Measurements from ENCODE around the gene ADCY5.

The ADCY5 gene

DNA sequence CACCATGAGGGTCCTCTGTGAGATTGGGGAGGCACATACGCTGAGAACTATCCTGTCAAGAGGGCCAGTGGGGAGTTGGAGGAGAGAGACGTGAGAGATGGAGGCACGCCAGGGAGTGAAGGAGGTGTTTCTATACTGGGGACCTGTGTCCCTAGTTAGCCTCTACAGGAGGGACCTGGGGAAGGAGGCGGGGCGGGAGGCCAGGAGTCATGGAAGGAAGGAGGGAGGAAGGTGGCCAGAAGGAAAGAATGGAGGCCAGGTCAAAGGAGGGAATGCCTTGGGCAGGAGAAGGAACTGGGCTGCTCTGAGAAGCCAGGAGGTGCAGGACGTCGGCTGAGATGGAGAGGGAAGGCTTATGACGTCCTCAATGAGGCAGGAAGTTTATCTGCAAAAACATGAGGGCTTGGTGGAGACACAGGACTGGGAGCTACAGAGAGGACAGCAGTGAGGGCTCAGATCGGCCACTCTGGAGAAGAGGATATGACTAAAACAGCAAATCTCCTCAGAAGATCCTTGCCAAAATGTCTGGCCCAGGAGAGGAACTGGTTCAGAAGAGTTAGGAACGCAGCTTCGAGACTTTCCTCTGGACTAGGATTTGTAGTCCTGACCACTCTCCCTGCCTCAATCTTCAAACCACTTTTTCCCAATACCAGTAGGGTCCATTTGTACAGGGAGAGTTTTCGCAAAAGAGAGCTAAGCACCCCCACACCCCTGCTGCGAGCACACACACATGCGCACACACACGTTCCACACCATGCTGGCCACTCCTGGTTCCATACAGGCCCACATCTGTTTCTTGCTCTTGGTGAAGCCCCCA is 59.9 kb downstream of the ADCY5 start:
- in situ Hi-C loops (cut with MboI; ENCODE audit: low sequenced_read_pairs): no loop called here

DNA sequence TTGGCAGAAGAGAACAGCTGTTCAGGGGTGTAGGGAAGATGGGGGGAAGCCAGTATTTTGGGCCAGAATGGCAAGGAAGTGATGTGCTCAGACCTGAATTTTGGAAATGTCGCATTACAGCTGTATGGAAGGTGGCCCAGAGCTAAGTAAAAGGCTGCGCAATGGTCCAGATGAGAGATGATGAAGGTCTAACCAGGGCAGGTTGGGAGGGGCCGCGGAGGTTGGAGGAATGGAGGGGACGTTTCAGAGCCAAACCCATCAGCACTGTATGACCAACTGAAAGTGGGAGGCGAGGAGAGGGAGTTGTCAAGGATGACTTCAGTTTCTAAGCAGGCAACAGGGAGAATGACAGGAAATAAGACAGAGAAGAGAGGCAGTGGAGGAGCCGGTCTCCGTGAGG is 60.8 kb downstream of the ADCY5 start:
- in situ Hi-C loops (cut with MboI; ENCODE audit: low sequenced_read_pairs): no loop called here

- in situ Hi-C loops (cut with MboI; ENCODE audit: low sequenced_read_pairs): no loop called here
Observed at GRCh38 chr3:123387532-123387931, 61.4 kb downstream of the ADCY5 start.

DNA sequence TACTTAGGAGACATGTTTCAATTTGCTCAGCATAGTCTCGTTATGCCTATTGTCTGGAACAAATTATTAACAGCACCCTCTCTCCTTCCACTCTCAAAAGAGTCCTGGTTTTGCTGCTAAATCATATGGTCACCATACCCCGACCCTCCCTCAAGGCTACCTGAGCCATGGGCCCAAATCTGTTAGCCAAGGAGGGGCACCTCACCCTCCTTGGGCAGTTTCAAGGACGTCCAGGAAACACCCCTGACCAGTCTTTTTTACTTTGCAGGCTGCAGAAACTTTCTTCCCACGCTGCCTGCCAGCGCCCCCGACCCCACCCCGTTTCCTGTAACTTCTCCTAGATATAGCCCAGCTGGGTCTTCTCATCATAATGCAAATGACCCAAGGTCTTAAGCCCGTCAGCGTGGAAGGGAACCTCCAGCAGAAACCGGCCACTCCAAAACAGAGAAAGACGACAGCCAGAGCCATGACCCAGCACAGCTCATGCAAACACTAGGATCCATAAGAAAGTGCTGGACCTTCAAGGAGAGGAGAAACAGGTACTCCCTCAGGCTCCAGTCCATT is 62.3 kb downstream of the ADCY5 start:
- in situ Hi-C loops (cut with MboI; ENCODE audit: low sequenced_read_pairs): no loop called here

DNA sequence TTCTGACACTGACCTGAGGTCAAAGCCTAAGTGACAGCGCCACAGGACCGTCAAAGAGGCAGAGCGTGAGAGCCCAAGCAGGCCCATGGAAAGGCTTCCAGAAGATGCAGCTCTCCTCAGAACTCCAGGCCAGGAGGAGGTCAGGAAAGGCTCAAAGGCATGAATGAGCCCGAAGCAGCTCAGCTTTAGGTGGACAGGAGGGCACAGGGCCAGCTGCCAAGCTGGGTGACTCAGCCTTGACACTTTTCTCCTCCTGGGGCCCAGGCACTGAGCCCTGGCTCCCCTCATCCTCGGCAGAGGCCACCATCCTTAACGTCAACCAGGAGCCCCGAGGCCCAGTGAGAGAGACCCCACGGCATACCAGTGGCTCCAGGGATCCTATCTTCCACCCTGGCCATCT is 62.9 kb downstream of the ADCY5 start:
- in situ Hi-C loops (cut with MboI; ENCODE audit: low sequenced_read_pairs): no loop called here

- in situ Hi-C loops (cut with MboI; ENCODE audit: low sequenced_read_pairs): no loop called here
Observed at GRCh38 chr3:123385499-123385898, 63.4 kb downstream of the ADCY5 start.

GRCh38 chr3:123385001-123385401 is 63.9 kb downstream of the ADCY5 start:
- in situ Hi-C loops (cut with MboI; ENCODE audit: low sequenced_read_pairs): no loop called here

DNA sequence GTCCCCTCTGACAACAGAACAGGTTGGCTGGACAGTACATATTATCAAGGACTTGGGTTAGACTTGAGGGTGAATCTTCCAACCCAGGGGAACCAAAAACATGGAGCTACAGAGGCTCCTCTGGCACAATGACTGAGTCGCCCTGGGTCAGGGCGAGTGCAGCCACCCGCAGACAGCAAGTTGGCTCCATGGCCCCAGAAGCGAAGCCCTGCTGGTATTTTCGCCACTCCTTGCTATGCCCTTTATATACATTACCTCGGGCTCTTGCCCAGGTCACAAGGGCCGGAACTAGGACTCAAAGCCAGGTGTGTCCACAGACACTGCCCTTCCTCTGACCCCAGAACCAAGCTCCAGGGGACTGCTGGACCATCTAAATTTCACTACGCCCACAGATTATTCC is 64.6 kb downstream of the ADCY5 start:
- in situ Hi-C loops (cut with MboI; ENCODE audit: low sequenced_read_pairs): no loop called here

DNA sequence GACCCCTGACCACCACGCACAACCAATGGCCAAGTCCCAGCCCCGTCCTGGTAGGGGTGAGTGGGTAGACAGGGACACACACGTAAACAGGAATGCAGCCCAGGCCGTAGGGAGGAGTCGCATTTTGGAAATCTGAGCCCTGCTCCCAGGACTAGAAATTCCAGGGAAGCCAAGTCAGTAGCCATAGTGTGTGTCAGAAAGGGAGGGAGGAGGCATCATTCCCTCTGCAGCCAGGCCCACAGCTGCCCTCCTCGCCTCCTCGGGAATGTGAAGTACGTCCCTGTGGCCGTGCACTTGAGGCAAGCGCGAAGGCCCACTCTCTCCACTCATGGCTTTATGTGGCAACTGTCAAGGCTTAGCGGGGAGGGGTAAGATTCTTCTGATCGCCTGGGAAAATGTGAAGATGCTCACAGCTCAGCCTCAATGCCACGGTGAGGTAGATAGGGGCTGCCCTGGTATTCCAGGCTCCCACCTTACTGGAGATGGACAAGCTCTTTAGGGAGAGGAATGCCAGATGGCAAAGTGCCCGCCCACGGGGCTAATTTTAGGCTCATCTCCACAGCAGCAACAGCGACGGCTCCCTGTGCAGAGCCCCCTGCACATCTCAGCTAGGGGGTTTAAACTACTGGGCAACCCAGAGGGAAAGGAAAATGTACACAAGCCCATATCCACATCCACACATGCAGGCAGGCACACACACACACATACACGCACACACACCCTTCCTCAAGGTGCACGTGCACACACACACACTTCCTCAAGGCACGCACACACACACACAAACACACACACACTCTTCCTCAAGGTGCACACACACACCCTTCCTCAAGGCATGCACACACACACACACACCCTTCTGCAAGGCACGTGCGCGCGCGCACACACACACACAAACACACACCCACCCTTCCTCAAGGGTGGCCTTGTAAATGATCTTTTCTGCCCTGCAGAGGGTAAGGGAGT is 65.5 kb downstream of the ADCY5 start:
- in situ Hi-C loops (cut with MboI; ENCODE audit: low sequenced_read_pairs): no loop called here

DNA sequence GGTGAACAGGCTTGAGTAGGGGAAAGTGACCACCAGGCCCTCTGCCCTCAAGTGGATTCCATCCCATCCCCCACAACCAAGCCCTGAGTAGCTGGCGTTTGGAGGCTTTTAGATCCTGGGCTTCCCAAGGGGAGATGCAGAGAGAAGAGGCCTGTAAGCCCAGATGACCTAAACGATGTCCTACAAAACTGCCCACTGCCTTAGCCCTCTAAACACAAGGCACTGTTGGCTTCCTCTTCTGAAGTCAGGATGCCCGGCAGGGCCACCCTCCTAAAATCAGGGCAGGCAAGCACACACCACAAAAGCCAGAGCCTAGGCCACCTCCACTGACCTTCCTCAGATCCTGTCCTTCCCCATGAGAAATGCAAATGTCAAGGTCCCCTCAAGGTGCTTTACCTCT is 68.6 kb downstream of the ADCY5 start:
- in situ Hi-C loops (cut with MboI; ENCODE audit: low sequenced_read_pairs): no loop called here

GRCh38 chr3:123379041-123379830 is 69.7 kb downstream of the ADCY5 start:
- in situ Hi-C loops (cut with MboI; ENCODE audit: low sequenced_read_pairs): no loop called here

DNA sequence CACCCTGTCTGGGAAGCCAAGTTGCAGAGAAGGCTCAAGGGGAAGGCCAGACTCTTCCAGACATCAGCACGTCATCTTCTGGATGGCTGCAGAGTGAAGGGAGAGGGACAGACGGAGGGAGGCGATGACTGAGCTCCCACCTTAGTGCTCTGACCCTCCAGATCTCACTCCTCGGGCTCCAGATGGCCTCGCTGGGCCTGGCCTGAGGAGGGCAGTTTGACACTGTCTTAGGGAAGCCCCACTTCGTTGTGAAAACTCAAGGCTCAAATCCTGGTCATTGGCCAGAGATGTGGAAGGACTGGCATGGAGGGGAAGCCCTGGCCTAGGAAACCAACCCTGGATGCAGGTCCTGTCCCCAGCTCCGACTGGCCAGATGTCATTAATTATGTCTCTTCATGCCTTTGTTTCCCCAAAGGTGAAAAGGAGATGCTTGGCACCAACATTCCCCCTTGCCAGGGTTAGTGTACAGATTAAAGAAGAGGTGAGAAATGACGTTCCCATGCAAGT is 70.4 kb downstream of the ADCY5 start:
- in situ Hi-C loops (cut with MboI; ENCODE audit: low sequenced_read_pairs): no loop called here

DNA sequence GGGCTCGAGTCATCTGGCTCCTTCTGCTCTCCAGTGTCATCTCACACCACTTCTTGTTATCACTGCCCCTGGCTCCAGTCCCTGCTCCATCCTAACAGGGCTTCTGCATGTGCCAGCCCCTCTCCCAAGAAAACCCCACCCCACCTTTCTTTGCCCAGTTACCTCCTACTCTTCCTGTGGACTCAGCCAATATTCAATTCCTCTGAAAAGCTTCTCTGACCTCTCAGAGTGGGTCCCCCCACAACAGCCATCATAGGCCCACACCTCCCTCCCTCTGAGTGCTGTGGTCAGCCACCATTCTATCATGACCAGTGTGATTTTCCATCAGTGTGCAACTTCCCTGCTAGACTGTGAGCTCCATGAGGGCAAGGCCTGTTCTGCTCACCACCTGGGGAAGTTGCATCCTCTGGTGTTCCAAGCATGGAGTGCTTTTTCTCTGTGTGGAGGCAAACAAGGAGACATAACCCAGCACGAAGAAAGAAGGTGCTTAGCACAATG is 71.6 kb downstream of the ADCY5 start:
- in situ Hi-C loops (cut with MboI; ENCODE audit: low sequenced_read_pairs): no loop called here

DNA sequence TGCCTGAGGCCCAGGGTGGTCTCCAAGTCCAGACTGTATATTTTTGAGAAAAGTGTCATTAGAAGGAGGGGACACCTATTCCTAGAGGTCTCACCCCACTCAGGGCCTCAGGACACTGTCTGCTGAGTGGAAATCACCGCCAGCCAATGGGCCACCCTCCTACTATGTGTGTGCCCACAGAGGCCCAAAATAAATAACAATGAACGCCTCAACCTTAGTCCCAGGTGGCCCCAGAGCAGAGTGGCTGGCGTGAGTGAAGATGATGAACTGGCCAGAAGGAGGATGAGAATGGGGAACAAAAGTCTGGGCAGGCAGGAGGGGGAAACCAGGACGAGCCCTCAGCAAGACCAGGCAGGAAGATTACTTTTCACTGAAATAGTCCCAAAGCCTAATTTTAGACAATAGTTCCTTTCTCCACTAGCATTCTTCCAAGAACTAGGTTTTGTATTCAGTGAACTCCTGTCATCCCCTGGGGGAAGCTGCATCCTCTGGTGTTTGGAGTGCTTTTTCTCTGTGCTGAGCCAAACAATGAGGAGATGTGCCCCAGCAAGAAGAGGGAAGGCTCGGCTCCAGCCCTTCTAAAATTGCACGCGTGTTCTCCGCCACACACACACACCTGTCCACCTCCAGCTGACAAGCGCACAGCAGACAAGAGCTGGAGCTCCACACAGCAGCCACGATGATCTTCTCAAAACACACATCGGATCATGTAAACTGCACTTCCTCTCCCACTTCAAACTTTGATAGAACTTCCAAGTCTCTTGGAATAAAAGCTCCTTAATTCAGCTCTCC is 72.2 kb downstream of the ADCY5 start:
- in situ Hi-C loops (cut with MboI; ENCODE audit: low sequenced_read_pairs): no loop called here

GRCh38 chr3:123375014-123375940 is 73.6 kb downstream of the ADCY5 start:
- in situ Hi-C loops (cut with MboI; ENCODE audit: low sequenced_read_pairs): no loop called here

DNA sequence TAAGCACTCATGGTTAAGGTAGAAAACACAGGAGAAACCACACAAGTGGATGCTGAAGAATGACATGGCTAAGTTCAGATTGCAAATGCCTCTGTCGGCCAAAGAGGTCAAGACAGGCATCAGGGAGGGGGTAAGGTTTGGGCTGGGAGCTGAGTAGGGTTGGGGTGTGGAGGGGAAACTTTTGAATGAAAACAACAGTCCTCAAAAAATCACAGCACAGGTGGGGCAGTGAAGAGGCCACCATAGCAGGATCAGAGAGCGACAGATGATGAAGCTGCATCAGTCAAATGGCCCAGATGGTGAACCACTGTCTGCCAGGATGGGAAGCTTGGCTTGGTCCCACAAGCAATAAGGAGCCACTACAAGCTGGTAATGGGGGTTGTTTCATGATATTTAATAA is 74.9 kb downstream of the ADCY5 start:
- in situ Hi-C loops (cut with MboI; ENCODE audit: low sequenced_read_pairs): no loop called here

DNA sequence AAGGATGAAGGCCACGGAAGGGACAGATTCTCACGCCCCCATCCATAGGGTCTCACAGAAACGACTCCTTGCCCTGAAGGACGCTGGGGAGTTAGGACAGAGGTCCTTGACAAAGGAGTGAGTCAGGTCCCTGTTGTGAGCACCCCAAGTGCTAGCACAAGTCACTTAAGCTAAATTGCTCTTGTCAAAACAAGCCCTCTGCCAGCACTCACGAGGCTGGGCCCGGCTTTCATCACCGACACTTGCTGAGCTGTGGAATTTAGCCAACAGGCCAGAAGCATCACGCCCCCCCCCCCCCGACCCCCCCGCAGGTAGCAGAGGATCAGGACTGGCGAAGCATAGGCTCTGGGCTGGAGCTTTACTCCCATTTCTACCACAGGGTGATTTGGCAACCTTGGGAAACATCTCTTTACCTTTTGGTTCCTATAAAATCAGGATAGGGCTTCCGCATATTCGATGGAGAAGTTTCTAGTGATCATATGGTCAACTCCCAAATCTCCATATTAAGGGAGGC is 75.4 kb downstream of the ADCY5 start:
- in situ Hi-C loops (cut with MboI; ENCODE audit: low sequenced_read_pairs): no loop called here
